Fibroblast of mammary gland (primary cell): ENCODE results near the gene CNTFR.

Experiments
- DNase-seq: peaks from one replicate; pipeline ENCODE4 v3.0.0-alpha.2; 2010; ENCODE audit warnings: low read depth
- H3K4me3 ChIP-seq: 2 replicates; pipeline ENCODE4 v1.5.1; 2011; ENCODE audit warnings: low read depth, mild to moderate bottlenecking, low read length, moderate library complexity; ENCODE audit not compliant: control insufficient read depth
- CTCF ChIP-seq: conservative IDR thresholded peaks from 2 replicates; pipeline ENCODE4 v1.5.1; 2011; ENCODE audit warnings: low read depth, low read length, inconsistent platforms; ENCODE audit not compliant: control insufficient read depth, insufficient read depth

CNTFR gene

GRCh38 chr9:34634551-34635248 is 45.2 kb upstream of the CNTFR start:
- H3K4me3 ChIP-seq: no peak overlapping the region
- no peak for TF ChIP-seq CTCF
- DNase-seq: no peak

DNA sequence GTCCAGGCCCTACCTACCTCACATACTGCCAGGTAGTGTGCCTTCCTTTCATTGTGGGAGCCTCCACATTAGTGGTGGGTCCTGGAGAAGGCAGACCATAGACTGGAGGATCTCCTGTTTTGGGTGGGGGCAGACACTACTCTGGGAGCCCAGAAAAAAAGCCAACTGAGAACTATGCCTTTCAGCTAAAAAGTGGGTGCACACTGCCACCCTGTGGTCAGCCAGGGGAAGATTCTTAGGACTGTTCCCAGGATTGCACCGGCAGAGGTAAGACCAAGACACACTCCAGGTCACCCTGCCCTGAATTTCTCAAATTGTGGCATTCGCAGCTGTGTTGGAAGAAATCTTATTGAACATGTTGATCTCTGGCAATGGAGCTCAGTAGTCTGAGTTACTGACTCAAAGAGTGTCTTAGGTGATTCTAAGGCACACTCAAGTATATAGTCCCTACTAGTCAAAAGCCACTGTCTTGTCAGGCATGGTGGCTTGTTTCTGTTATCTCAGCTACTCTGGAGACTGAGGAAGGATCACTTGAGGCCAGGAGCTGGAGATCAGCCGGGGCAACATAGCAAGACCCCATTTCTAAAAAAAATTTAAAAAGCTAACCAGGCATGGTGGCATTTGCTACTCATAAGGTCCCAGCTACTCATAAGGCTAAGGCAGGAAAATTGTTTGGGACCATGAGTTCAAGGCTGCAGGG is 44.5 kb upstream of the CNTFR start:
- TF ChIP-seq CTCF: peak; percentile 87
- H3K4me3 ChIP-seq: no peak overlapping the region
- peak; percentile 65 for DNase-seq

- DNase-seq: no peak
- no peak overlapping the region for H3K4me3 ChIP-seq
- no peak for TF ChIP-seq CTCF
Observed at GRCh38 chr9:34633166-34633565, 43.6 kb upstream of the CNTFR start.

DNA sequence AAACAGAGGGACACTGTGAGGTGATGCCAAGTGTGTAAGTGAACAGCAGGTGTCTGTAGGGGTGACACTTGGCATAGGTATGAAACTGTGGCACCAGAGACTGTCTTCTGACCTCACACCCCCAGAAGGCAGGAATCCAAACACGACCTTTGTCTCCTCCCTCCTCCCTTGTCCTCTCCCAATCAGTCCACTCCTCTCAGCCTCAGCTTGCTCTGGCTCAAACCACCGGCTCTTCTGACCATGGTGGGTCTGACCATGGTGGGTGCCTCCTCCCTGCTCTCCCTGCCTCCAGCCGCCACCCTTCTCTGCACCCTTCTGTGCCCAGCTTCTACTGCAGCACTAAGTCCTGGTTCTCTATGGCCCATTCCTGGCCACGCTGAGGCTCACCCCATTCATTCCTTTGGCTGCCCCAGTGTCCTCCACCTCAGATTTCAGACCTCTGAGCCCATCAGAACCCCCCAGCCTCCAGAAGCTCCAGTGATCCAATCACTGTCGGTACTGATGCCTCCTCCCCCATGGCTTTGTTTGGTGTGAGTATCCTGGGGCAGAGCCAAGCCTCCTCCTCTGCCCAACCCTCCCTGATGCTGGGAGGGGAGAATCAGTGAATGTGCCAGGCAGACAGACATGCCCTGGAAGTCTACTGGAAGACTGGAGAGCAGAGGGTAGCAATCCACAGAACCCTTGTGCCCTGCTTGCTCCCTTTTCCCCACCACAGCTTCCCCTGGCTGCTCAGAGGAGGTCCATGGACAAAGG is 41.1 kb upstream of the CNTFR start:
- no peak overlapping the region for H3K4me3 ChIP-seq
- TF ChIP-seq CTCF: no peak
- no peak for DNase-seq

- H3K4me3 ChIP-seq: no peak overlapping the region
- no peak for DNase-seq
- no peak for TF ChIP-seq CTCF
Observed at GRCh38 chr9:34629491-34629808, 39.9 kb upstream of the CNTFR start.

GRCh38 chr9:34628656-34629490 is 39.3 kb upstream of the CNTFR start, which contains the start of gene ARID3C:
Gene ARID3C, minus strand, starts transcription at chr9:34629066. Its CDS starts 1,052 bp downstream, at chr9:34628014.
- H3K4me3 ChIP-seq: peak within 1 kb of the TSS; percentile 31
- TF ChIP-seq CTCF: no peak
- DNase-seq: no peak
